AG09309 (cell line): Measurements from ENCODE around the gene FANCE.

Source experiments
- DNase-seq: peaks from one replicate; pipeline ENCODE4 v3.0.0-alpha.2; 2010; ENCODE audit warnings: low read depth
- H3K4me3 ChIP-seq: 2 replicates; pipeline ENCODE4 v1.5.1; 2011; ENCODE audit warnings: mild to moderate bottlenecking, low read depth, low read length, moderate library complexity; ENCODE audit not compliant: control insufficient read depth
- CTCF ChIP-seq: IDR thresholded peaks from 2 replicates; pipeline ENCODE4 v1.5.1; 2011; ENCODE audit warnings: mild to moderate bottlenecking, low read depth, low read length, inconsistent platforms; ENCODE audit not compliant: insufficient read depth, control insufficient read depth; ENCODE audit errors: missing control alignments

The FANCE gene

GRCh38 chr6:35452183-35453090, at the start of gene FANCE:
Gene FANCE, plus strand, starts transcription at chr6:35452338. Its CDS starts 208 bp downstream, at chr6:35452546.
- DNase-seq: no peak
- TF ChIP-seq CTCF: no peak
- H3K4me3 ChIP-seq: peak within 1 kb of the TSS; percentile 64

- no peak for DNase-seq
- TF ChIP-seq CTCF: no peak
- H3K4me3 ChIP-seq: no peak overlapping the region
These were observed 49.3 kb upstream of the FANCE start for GRCh38 chr6:35402856-35403191.

GRCh38 chr6:35403544-35404442, 48.3 kb upstream of the FANCE start:
- TF ChIP-seq CTCF: no peak
- no peak overlapping the region for H3K4me3 ChIP-seq
- no peak for DNase-seq

GRCh38 chr6:35406711-35407485, 45.2 kb upstream of the FANCE start:
- DNase-seq: no peak
- H3K4me3 ChIP-seq: no peak overlapping the region
- no peak for TF ChIP-seq CTCF

GRCh38 chr6:35409245-35409644, 42.9 kb upstream of the FANCE start:
- no peak for TF ChIP-seq CTCF
- no peak overlapping the region for H3K4me3 ChIP-seq
- DNase-seq: no peak

- TF ChIP-seq CTCF: no peak
- DNase-seq: no peak
These were observed 42.0 kb upstream of the FANCE start for GRCh38 chr6:35410131-35410530.

More at GRCh38 chr6:35410131-35410530, 42.0 kb upstream of the FANCE start:
- no peak overlapping the region for H3K4me3 ChIP-seq
